HG02798 (cell line): ENCODE data around the gene KIF1B.

Source experiments
- ATAC-seq: cut with Tn5 transposase; IDR thresholded peaks from one replicate; pipeline ENCODE4 v1.9.1; 2021; ENCODE audit warnings: mild to moderate bottlenecking; ENCODE audit not compliant: unreplicated experiment, poor library complexity

The KIF1B gene

DNA sequence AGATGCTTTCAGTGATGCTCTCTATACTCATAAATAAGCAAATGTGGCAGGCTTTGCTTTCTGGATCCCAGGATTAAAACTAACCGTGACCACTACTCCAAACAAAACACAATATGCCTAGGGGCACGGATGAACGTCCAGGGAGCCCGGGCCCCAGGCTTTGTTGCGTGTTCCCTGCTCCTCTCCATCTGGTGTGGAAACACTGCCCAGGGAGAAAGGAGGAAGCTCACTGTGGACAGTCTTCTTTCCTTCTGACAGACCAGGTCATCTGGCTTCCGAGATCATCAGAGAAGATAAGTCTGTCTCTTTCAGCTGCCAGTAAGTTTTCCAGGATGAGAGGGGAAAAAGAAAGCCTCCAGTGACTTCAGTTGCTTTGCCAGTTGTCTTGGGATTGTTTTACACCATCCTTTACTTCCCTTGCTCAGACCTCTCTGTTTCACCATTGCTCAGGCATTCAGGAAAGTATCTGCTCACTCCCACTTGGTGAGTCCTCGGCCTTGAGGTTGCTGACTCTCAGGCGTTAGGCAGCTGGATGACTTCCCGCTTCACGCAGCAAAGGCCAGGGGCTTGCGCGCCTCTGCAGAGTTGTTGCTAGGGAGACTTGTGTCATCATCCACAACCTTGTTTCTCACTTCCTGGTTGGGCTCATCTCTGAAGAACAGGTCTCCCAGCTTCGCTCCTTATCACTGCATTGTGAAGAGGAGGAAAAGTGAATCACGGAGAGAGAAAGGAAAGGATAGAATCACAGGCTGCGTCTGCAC, 167.9 kb downstream of the KIF1B start:
- ATAC-seq: no peak

DNA sequence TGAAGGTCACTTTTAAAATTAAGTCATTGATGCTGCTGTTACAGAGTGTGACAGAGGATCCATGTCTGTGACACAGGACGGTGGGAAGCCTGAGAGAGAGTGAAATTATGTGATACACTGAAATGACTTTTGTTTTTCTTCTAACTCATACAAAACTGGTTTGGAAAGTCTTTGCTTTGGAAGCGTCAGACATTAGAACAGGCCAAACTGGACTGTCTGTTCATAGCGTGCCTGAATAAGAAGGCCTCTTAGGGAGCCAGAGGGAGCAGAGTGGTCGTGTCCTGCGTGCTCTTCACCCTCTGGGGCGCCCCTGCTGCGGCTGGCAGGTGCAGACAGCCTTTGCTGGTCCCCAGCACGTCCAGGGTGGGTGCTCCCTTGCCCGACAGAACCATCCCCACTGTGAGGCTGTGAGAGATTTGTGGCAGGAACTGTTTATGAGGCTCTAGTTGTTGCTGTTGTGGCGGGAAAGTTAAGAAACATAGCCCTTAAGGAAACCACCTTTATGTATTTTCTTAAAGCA, 168.8 kb downstream of the KIF1B start:
- ATAC-seq: no peak

DNA sequence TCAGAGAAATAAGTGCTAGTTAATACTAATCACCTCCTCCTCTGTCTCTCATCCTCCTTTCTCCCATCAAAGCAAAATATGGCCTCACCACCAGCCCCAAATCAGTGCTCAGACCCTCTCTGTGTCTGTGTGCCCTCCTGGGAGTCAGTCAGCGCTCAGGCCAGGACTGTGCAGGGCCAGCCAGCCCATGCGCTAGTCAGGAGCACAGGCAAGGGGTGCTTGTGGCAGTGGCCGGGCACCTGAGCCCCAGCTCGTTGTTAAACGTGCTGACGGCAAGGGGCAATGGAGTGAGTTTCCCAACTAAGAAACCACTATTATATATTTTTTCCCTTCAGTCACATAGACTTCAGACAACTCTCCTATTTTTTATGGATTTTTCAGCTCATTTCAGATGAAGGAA, 169.3 kb downstream of the KIF1B start:
- no peak for ATAC-seq

DNA sequence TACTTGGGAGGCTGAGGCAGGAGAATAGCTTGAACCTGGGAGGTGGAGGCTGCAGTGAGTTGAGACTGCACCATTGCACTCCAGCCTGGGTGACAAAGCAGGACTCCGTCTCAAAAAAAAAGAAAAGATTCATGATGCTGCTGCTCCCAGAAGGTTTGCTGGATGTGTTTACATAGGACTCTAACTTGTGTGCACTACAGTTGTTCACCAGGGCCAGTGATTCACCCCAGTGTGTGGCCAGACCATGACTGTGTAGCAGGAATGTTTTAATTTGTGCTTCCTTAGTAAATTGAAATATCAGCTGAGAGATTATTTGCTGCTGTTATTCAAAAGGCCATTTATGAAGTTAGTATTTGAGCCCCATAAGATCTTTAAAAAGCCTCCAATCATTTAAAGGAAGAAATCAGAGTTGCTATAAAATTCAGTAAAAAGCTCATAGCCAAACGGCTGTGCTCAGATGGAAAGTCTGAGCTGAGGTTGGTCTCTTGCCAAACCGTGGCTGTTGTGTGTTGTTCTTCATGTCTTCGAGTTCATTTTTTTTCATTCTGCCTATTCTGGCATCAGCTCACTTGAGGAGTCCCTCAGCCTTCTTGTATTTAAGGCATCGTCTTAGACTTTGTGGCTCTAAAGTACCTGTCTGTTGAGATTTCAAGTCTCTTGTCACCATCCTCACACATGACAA, 170.4 kb downstream of the KIF1B start:
- no peak for ATAC-seq

DNA sequence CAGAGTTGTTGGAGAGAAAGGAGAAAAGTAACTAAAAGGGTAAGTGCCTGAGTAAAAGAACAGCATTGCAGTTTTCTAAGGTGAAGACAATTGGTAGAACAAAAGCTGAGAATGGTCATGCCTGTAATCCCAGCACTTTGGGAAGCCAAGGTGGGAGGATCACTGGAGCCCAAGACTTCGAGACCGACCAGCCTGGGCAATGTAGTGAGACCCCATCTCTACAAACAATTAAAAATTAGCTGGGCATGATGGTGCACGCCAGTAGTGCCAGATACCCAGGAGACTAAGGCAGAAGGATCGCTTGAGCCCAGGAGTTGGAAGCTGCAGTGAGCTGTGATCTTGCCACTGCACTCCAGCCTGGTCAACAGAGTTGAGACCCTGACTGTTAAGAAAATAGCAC, 173.3 kb downstream of the KIF1B start:
- no peak for ATAC-seq

DNA sequence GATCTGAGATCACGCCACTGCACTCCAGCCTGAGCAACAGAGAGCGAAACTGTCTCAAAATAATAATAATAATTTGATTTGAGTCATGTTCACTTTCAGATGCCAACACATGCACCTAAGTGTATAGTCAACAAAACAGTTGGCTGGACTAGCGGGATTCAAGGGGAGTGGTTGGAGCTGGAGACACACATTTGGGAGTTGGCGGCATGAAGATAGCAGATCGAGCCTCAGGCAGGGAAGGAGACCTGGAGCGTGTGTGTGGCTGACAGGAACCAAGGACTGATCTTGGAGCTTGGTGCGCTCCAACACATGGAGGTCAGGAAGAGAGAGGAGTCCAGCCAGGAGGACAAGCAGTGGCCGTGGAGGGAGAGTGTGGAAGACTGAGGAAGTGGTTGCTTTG, 173.8 kb downstream of the KIF1B start:
- ATAC-seq: no peak

DNA sequence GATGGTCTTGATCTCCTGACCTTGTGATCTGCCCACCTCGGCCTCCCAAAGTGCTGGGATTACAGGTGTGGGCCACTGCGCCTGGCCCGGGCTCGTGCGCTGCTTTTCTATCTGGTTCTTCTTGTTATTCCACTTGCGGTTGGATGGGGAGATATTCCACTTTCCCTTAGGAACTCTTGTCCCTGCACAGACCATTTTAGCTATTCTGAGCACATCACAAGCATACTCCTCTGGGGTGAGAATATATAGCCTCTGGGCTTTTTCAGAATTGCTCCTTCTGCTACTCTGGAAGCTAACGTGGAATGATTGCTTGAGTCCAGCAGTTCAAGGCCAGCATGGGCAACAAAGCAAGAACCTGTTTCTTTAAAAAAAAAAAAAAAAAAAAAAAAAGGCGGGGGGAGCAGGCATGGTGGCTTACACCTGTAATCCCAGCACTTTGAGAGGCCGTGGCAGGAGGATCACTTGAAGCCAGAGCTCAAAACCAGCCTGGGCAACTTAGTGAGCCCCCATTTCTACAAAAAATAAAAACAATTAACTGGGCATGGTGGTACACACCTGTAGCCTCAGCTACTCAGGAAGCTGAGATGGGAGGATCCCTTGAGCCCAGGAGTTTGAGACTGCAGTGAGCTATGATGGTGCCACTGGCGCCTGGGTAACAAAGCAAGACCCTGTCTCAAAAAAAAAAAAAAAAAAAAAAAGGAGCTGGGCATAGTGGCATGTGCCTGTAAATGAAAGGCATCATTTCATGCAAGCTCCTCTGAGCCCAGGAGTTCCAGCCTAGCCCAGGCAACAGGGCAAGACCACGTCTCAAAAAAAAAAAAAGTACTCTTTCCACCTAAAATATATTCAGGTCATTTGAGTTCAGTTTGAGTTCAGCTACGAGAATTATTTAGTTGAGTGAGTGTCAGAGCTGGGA, 176.6 kb downstream of the KIF1B start:
- ATAC-seq: no peak

DNA sequence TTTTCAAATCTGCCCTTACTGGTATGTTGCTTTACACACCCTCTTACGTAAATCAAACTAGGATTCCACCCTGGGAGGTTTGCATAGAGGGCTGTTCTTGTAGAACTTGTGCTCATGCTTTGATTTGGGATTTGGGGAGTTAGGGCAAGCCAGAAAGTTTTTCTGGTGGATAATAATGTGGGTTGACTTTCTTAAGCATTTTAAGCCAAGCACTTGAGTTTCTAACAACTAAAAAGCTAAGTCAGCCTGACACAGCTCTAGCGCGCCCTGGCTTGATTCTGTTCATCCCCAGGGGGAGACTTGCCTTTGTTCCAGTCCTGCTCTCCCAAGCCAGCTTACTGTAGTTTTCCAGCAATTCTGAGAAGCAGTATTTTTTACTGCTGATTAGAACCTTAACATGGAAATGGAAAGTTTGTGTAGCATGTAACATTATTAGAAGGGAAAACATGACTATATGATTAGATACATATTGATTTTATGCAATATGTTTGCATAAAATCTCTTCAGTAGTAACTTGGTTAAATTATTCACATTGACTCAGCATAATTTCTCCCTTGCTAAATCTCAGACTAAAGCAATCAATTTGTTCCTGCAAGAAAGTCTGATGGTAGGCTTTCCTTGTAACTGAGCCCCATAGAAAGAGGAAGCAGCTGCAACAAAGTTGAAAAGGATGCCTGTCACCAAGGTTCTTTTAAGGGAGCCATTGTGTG, 177.5 kb downstream of the KIF1B start:
- no peak for ATAC-seq

DNA sequence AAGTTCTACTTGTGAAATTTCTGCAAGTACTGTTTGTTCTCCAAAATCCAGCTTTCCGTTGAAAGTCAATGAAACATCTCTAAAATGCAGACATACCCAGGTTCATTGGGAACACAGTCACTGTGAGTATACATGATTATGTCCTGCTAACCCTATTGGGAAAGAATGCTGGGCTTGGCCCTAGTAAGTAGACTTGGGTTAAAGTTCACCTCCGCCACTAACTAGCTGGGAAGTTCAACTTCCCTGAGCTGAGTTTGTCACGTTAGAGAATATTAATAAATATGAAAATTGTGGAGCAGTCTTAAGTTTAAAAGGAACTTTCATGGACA, 178.0 kb downstream of the KIF1B start:
- ATAC-seq: no peak

DNA sequence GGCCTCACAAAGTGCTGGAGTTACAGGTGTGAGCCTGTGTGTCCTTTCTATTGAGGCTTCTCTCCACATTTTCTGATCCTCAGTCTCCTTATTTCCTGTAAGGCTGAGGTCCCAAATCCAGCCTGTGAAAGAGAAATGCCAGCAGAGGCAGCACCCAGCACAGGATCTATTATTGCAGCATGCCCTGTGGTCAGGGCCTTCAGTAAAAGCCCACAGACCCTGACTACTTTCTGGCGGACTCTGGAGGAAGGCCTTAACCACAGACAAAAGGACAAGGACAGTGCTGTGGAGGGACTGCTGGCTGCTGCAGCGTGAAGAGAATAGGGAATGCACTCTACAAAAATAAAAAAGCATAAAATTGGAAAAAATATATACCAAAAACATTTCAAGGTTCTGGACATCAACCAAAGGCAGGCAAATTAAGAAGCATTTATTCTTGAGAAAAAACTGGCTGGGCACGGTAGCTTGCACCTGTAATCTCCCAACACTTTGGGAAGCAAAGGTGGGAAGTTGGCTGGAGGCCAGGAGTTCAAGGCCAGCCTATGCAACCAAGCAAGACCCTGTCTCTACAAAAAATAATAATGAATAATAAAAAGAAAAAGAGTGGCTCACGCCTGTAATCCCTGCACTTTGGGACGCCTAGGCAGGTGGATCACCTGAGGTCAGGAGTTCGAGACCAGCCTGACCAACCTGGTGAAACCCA, 179.1 kb downstream of the KIF1B start:
- no peak for ATAC-seq

DNA sequence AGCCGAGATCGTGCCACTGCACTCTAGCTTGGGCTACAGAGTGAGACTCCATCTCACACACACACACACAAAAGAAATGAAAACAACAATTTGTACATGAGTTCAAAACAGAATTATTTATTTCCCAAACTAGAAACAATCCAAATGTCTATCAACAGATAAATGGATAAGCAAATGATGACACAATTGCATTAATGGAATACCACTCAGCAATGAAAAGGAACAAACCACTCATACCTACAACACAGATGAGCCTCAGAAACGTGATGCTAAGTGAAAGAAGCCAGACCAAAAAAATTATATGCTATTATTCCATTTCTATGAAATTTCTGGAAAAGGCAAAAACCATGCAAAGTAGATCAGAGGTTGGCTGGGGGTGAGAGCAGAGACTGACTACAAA, 186.5 kb downstream of the KIF1B start:
- no peak for ATAC-seq

DNA sequence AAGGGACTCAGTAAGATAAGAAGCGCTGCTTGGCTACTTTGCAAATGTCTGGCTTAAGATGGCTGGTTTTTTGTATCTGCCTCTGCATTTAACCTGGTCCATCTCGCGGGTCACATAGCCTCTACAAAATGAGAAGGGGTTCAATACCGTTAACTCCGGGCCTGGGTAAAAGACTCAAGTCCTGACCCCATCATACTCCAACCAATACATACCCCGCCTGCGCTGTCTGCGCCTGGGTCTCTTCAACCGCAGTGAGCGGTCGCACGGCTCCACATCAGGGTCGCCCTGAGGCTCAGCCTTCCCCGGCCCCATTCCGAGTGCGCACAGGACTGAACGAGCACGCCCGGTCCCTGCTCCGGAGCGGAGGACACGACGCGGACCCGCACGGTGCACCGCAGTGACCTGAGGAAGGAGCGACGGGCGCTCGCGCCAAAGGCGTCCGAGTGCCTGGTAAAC, 187.9 kb downstream of the KIF1B start:
- no peak for ATAC-seq

DNA sequence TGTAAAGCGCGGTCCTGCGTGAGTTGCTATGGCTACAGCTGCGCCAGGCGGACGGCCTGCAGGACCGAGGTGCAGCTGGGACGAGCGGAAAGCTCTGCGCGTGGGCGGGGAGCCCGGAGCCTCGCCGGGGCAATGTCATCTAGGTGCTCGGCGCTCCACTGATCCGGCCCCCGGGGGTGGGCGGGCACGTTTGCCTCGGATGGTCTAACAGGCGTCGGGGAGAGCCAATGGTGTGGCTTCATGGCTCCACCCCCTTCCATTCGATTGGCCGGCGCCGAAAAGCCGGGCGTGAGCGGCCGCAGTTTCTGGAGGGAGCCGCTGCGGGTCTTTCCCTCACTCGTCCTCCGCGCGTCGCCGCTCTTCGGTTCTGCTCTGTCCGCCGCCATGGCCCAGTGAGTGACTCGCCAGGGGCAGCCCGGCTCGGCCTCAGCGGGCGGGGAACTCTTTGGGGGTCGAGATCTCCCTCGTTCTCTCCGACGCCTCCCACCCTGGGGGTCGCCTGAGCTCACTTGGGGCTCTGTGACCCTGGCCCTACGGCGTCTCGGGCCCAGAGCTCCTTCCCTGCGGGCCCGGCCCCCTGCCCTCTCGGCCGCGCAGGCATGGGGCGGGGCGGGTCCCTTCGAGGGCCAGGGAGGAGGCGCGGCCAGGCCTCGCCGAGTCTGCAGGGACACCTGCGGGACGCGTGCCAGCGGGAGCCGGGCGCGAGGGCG, 188.5 kb downstream of the KIF1B start, which contains the start of gene PGD:
Gene PGD (plus strand): TSS at position 331 of the 710 bp plus-strand sequence. CDS start 54 bp downstream, at position 385.
- peak; percentile 95 for ATAC-seq

DNA sequence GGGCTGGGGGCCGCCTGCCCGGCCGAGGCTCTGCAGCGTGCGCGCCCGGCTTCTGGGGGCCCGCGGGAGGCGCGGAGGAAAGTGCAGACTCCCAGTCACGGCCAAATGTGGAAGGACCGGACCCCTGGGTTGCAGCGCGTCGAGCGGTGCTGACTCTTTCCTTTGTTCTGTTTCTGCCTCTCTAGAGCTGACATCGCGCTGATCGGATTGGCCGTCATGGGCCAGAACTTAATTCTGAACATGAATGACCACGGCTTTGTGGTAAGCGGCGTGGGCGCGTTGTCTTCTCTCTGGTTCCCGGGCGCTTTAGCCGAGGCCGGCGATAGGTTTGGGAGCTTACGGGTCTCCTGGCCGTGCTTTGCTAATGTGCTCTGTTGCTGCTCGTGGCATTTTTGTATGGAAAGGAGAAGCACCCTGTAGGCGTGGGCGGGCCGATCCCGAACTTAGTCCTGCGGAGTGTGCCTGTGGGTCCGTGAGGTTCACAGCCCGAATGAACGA, 189.1 kb downstream of the KIF1B start:
- no peak for ATAC-seq

DNA sequence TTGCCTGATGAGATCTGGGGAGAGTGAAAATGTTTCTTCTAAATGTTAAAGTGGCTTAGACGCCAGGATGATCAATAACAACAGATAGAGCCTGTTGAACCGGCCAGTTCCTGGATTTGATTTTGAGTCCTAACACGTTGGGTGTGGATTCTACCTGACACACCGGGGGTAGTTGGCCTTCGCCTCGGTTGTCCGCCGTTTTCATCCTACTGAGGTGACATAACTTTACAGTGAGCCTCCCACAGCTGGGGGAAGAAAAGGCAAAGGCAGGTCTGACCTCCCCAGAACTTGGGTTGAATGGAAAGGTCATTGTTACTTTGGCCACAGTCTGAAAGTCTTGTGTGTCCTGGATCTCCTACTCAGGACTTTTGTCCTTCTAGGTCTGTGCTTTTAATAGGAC, 189.6 kb downstream of the KIF1B start:
- ATAC-seq: no peak

DNA sequence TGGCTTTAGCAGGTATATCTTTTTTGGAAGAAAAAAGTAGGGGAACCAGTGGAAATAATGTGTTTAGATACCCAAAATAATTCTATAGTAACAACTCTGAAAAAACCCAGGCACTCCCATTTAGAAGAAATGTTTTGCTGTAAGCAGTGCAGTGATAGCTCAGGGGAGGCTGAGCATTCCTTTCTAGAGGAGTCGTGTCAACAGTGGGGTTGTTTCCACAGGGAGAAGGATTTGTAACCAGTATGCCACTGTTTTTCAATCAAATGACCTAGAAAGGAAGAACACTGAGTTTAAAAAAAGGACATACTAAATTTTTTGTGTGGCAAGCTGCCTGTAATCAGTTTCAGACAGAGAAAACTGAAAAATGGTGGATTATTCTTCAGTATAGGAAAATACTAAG, 190.9 kb downstream of the KIF1B start:
- ATAC-seq: no peak

DNA sequence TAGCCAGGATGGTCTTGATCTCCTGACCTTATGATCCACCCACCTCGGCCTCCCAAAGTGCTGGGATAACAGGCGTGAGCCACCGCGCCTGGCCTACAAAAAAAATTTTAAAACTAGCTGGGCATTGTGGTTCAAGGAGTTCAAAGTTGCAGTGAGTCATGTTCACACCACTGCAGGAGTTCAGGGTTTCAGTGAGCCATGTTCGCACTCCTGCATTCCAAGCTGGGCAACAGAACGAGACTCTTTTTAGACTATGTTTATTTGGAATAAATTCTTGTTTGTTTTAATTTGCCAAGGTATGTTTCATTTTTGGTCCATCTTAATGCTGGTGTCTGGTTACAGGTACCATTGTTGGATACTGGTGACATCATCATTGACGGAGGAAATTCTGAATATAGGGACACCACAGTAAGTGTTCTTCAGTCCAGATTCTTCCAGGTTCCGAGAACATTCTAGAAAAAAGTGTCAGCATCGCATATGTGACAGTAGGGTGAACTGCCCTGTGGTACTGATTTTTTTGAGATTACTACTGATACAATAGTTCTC, 192.4 kb downstream of the KIF1B start:
- ATAC-seq: no peak

DNA sequence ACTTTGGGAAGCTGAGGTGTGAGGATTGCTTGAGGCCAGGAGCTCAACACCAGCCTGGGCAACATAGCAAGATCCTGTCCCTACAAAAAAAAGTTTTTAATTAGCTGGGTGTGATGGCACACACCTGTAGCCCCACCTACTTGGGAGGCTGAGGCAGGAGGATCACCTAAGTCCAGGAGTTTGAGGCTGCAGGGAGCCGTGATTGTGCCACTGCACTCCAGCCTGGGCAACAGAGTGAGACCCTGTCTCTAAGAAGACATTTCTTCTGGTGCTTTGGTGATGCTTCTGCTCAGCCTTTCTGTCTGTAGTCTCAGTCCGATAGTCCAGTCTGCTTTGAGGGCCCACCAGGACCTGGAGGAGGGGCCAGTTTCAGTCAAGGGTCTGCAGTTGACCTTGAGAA, 196.8 kb downstream of the KIF1B start:
- ATAC-seq: no peak
